ENCODE measurements around the gene SYVN1.
A peak's percentile ranks its signal among the peaks of the same experiment; 100 is the strongest.

The SYVN1 gene

GRCh38 chr11:65085446-65085845 is 48.9 kb downstream of the SYVN1 start:
- Histone ChIP-seq H3K36me3 (ENCODE audit: control insufficient read depth in 2 of 2, insufficient read depth in 1 of 2, low read length in 2 of 2) (peaks cover 3 to 74% of the 10 kb centered on the region in 2 experiments; a peak in 2 of 3 replicates), H3K4me3 (ENCODE audit: low read depth, low read length) (no peak overlapping the region), H3K9me3 (ENCODE audit: control insufficient read depth, insufficient read depth, low read depth, low read length) (no peaks in the 10 kb centered on the region), H3K4me1 (ENCODE audit: control insufficient read depth, insufficient read depth, low read length) (peaks cover 3% of the 10 kb centered on the region; the same call in 1 of the 2 replicates), H3K27ac (ENCODE audit: extremely low read depth, low read depth, low read length) (no peak overlapping the region)
- no peak for TF ChIP-seq ZNF76 (tag by site-specific recombination; IDR thresholded peaks at IDR 0.05; ENCODE audit: borderline replicate concordance, low read depth)
- no peak for TF ChIP-seq HIC1 (tag by site-specific recombination; IDR thresholded peaks at IDR 0.05)
- TF ChIP-seq ZNF629 (tag by site-specific recombination; IDR thresholded peaks at IDR 0.05): no peak
- no peak for TF ChIP-seq HOXA7 (CRISPR knock-in tag; IDR thresholded peaks at IDR 0.05; ENCODE audit: borderline replicate concordance)
- TF ChIP-seq ZNF112 (tag by site-specific recombination; IDR thresholded peaks at IDR 0.05): no peak
- no peak for TF ChIP-seq ZNF211 (tag by site-specific recombination; IDR thresholded peaks at IDR 0.05; ENCODE audit: low read depth)
- no peak for TF ChIP-seq ZFHX2 (tag by site-specific recombination; conservative IDR thresholded peaks at IDR 0.05)
- no peak for TF ChIP-seq REST (tag by site-specific recombination; IDR thresholded peaks at IDR 0.05)
- POLR2A ChIA-PET: interaction anchor here (0.6 to 1.3 kb wide), 5 partner anchors 9 to 235 kb away, joined by 3 to 5 read pairs (median 5); partner anchors contain the start of genes FAU, MRPL49 and VPS51
- CTCF ChIA-PET: no interaction called here

- peaks cover 3% of the 10 kb centered on the region; the same call in 1 of the 2 replicates for H3K4me1 ChIP-seq (ENCODE audit: control insufficient read depth, insufficient read depth, low read length)
- H3K36me3 ChIP-seq (ENCODE audit: control insufficient read depth in 2 of 2, insufficient read depth in 1 of 2, low read length in 2 of 2): peaks cover 5 to 79% of the 10 kb centered on the region in 2 experiments; a peak in 2 of 3 replicates
- no peaks in the 10 kb centered on the region for H3K9me3 ChIP-seq (ENCODE audit: control insufficient read depth, insufficient read depth, low read depth, low read length)
- H3K4me3 ChIP-seq (ENCODE audit: low read depth, low read length): peak overlapping the region; percentile 92
- POLR2A ChIA-PET: interaction anchor here (0.6 to 1.3 kb wide), 5 partner anchors 9 to 234 kb away, joined by 3 to 5 read pairs (median 5); partner anchors contain the start of genes FAU, MRPL49 and VPS51
- peak overlapping the region; percentile 27; the same call in 1 of the 2 replicates for H3K27ac ChIP-seq (ENCODE audit: extremely low read depth, low read depth, low read length)
- CTCF ChIA-PET: no interaction called here
- TF ChIP-seq ZNF843 (tag by site-specific recombination; IDR thresholded peaks at IDR 0.05) (no peak), ZNF544 (tag by site-specific recombination; IDR thresholded peaks at IDR 0.05) (no peak), ZNF645 (tag by site-specific recombination; IDR thresholded peaks at IDR 0.05) (no peak), ZNF558 (tag by site-specific recombination; IDR thresholded peaks at IDR 0.05) (no peak), ZNF324 (tag by site-specific recombination; IDR thresholded peaks at IDR 0.05) (no peak), ZNF707 (tag by site-specific recombination; IDR thresholded peaks at IDR 0.05) (no peak), GFI1B (tag by site-specific recombination; IDR thresholded peaks at IDR 0.05) (no peak), EGR2 (tag by site-specific recombination; IDR thresholded peaks at IDR 0.05; ENCODE audit: low read depth) (no peak), ZNF560 (tag by site-specific recombination; IDR thresholded peaks at IDR 0.05; ENCODE audit: borderline replicate concordance) (no peak), INSM2 (tag by site-specific recombination; IDR thresholded peaks at IDR 0.05) (no peak), ZSCAN23 (tag by site-specific recombination; IDR thresholded peaks at IDR 0.05) (no peak), ZNF768 (tag by site-specific recombination; IDR thresholded peaks at IDR 0.05) (no peak), SALL2 (tag by site-specific recombination; IDR thresholded peaks at IDR 0.05; ENCODE audit: borderline replicate concordance) (no peak), ZBTB7A (tag by site-specific recombination; IDR thresholded peaks at IDR 0.05; ENCODE audit: low read depth) (no peak), IKZF3 (tag by site-specific recombination; IDR thresholded peaks at IDR 0.05) (no peak), OSR2 (tag by site-specific recombination; IDR thresholded peaks at IDR 0.05) (no peak), ZNF121 (tag by site-specific recombination; IDR thresholded peaks at IDR 0.05) (no peak), ZNF776 (tag by site-specific recombination; IDR thresholded peaks at IDR 0.05; ENCODE audit: borderline replicate concordance) (no peak), ZNF747 (tag by site-specific recombination; IDR thresholded peaks at IDR 0.05) (no peak)
These were observed 49.5 kb downstream of the SYVN1 start for GRCh38 chr11:65084598-65085375.

Measured in HEK293 (cell line).